COR-L47 (cell line): Measurements from ENCODE around the gene WWOX.
A peak's percentile ranks its signal among the peaks of the same experiment; 100 is the strongest.

Source experiments
- DNase-seq: peaks from one replicate; lab custom pipeline; 2025; lab: John Stamatoyannopoulos, UW

Gene WWOX

GRCh38 chr16:78227855-78228254, 128.4 kb downstream of the WWOX start:
- peak; percentile 31 for DNase-seq

GRCh38 chr16:78228704-78229103, 129.2 kb downstream of the WWOX start:
- no peak for DNase-seq

GRCh38 chr16:78230832-78231231, 131.4 kb downstream of the WWOX start:
- no peak for DNase-seq

GRCh38 chr16:78235168-78235800, 135.8 kb downstream of the WWOX start:
- peak; percentile 30 for DNase-seq

- DNase-seq: no peak
These were observed 136.4 kb downstream of the WWOX start for GRCh38 chr16:78235876-78236275.

- DNase-seq: no peak
These were observed 138.4 kb downstream of the WWOX start for GRCh38 chr16:78237841-78238240.

GRCh38 chr16:78240459-78241222, 141.2 kb downstream of the WWOX start:
- no peak for DNase-seq

- no peak for DNase-seq
These were observed 142.8 kb downstream of the WWOX start for GRCh38 chr16:78242239-78242630.

GRCh38 chr16:78244131-78244895, 144.9 kb downstream of the WWOX start:
- no peak for DNase-seq

GRCh38 chr16:78246559-78246958, 147.1 kb downstream of the WWOX start:
- DNase-seq: no peak

GRCh38 chr16:78249056-78249455, 149.6 kb downstream of the WWOX start:
- no peak for DNase-seq

- DNase-seq: no peak
These were observed 150.4 kb downstream of the WWOX start for GRCh38 chr16:78249832-78250231.

GRCh38 chr16:78251115-78251514, 151.7 kb downstream of the WWOX start:
- no peak for DNase-seq

- DNase-seq: no peak
These were observed 153.3 kb downstream of the WWOX start for GRCh38 chr16:78252757-78253156.

- no peak for DNase-seq
These were observed 155.4 kb downstream of the WWOX start for GRCh38 chr16:78254841-78255240.

GRCh38 chr16:78256686-78257375, 157.4 kb downstream of the WWOX start:
- no peak for DNase-seq

- DNase-seq: no peak
These were observed 157.9 kb downstream of the WWOX start for GRCh38 chr16:78257376-78257728.

- no peak for DNase-seq
These were observed 159.1 kb downstream of the WWOX start for GRCh38 chr16:78258375-78259065.

GRCh38 chr16:78259873-78260272, 160.4 kb downstream of the WWOX start:
- no peak for DNase-seq

GRCh38 chr16:78264642-78265041, 165.2 kb downstream of the WWOX start:
- DNase-seq: no peak

- no peak for DNase-seq
These were observed 169.8 kb downstream of the WWOX start for GRCh38 chr16:78269256-78269655.

GRCh38 chr16:78271981-78272380, 172.5 kb downstream of the WWOX start:
- DNase-seq: no peak
